H7 (cell line): ENCODE results near the gene HOTAIR. TPM values are rescaled to one million over a fixed set of nuclear protein-coding genes. Genes with fewer than 3 reads are reported as not detected.
A peak's percentile ranks its signal among the peaks of the same experiment; 100 is the strongest.

ENCODE experiments used
- DNase-seq: peaks from one replicate; pipeline ENCODE4 v3.0.0; 2012
- H3K27me3 ChIP-seq: 2 replicates; pipeline ENCODE4 v1.6.0; 2011; ENCODE audit warnings: mild to moderate bottlenecking, low read length; ENCODE audit not compliant: control insufficient read depth, insufficient read depth
- H3K36me3 ChIP-seq: replicated peaks from 2 replicates; pipeline ENCODE4 v1.5.1; 2011; ENCODE audit warnings: low read length; ENCODE audit not compliant: control insufficient read depth, insufficient read depth
- H3K4me3 ChIP-seq: 2 replicates; pipeline ENCODE4 v1.5.1; 2011; ENCODE audit warnings: low read depth, mild to moderate bottlenecking, control low read depth, low read length, moderate library complexity; ENCODE audit not compliant: insufficient read depth
- total RNA-seq: library from RNA; depleted of rRNA; stranded (reverse); fragments of >200 nt; shearing (Covaris generic); gene quantifications from 2 replicates; pipeline ENCODE4 v1.2.3, GENCODE V29; 2014

The HOTAIR gene
- total RNA-seq, 1 experiment from 2014 or later = not detected

GRCh38 chr12:54016051-54016450 is 41.3 kb upstream of the HOTAIR start:
- Histone ChIP-seq H3K27me3 (peaks cover 99% of the 10 kb centered on the region), H3K4me3 (no peak overlapping the region), H3K36me3 (no peaks in the 10 kb centered on the region)
- DNase-seq = no peak

GRCh38 chr12:54015018-54015931 is 40.5 kb upstream of the HOTAIR start:
- Histone ChIP-seq H3K4me3 (no peak overlapping the region), H3K27me3 (peaks cover 99% of the 10 kb centered on the region)
- DNase-seq = no peak

GRCh38 chr12:54014377-54015017 is 39.7 kb upstream of the HOTAIR start:
- no peak for DNase-seq
- Histone ChIP-seq H3K4me3 (no peak overlapping the region), H3K36me3 (no peaks in the 10 kb centered on the region), H3K27me3 (peaks cover 99% of the 10 kb centered on the region)

More at GRCh38 chr12:54015018-54015931, 40.5 kb upstream of the HOTAIR start:
- H3K36me3 ChIP-seq = no peaks in the 10 kb centered on the region

GRCh38 chr12:54012631-54013409 is 38.1 kb upstream of the HOTAIR start:
- H3K27me3 ChIP-seq = peaks cover 99% of the 10 kb centered on the region
- no peak for DNase-seq
- no peak overlapping the region for H3K4me3 ChIP-seq
- no peaks in the 10 kb centered on the region for H3K36me3 ChIP-seq

- Histone ChIP-seq H3K36me3 (no peaks in the 10 kb centered on the region), H3K27me3 (peaks cover 100% of the 10 kb centered on the region), H3K4me3 (no peak overlapping the region)
- peak; percentile 67 for DNase-seq
Measured at GRCh38 chr12:54011665-54012532, 37.1 kb upstream of the HOTAIR start.

GRCh38 chr12:54010972-54011664 is 36.4 kb upstream of the HOTAIR start:
- Histone ChIP-seq H3K4me3 (no peak overlapping the region), H3K27me3 (peaks cover 100% of the 10 kb centered on the region)

GRCh38 chr12:54010053-54010971 is 35.6 kb upstream of the HOTAIR start:
- H3K4me3 ChIP-seq = no peak overlapping the region
- no peaks in the 10 kb centered on the region for H3K36me3 ChIP-seq
- peaks cover 100% of the 10 kb centered on the region for H3K27me3 ChIP-seq
- no peak for DNase-seq

More at GRCh38 chr12:54010972-54011664, 36.4 kb upstream of the HOTAIR start:
- no peak for DNase-seq
- H3K36me3 ChIP-seq = no peaks in the 10 kb centered on the region

GRCh38 chr12:54009171-54010052 is 34.7 kb upstream of the HOTAIR start:
- Histone ChIP-seq H3K4me3 (no peak overlapping the region), H3K36me3 (no peaks in the 10 kb centered on the region), H3K27me3 (peaks cover 100% of the 10 kb centered on the region)
- peak; percentile 77 for DNase-seq

- H3K4me3 ChIP-seq = no peak overlapping the region
- DNase-seq = no peak
- H3K36me3 ChIP-seq = no peaks in the 10 kb centered on the region
- H3K27me3 ChIP-seq = peaks cover 100% of the 10 kb centered on the region
Measured at GRCh38 chr12:54008260-54008552, 33.5 kb upstream of the HOTAIR start.

GRCh38 chr12:54007538-54008259 is 32.9 kb upstream of the HOTAIR start:
- Histone ChIP-seq H3K4me3 (no peak overlapping the region), H3K27me3 (peaks cover 100% of the 10 kb centered on the region), H3K36me3 (no peaks in the 10 kb centered on the region)
- DNase-seq = no peak

GRCh38 chr12:54006559-54007220 is 31.9 kb upstream of the HOTAIR start:
- no peak for DNase-seq
- no peak overlapping the region for H3K4me3 ChIP-seq
- H3K36me3 ChIP-seq = no peaks in the 10 kb centered on the region
- H3K27me3 ChIP-seq = peaks cover 100% of the 10 kb centered on the region
